Kidney epithelial cell (primary cell): ENCODE data around the gene TVP23C. TPM values are rescaled to one million over a fixed set of nuclear protein-coding genes. Genes with fewer than 3 reads are reported as not detected.

ENCODE experiments used
- DNase-seq: peaks from one replicate; pipeline ENCODE4 v3.0.0-alpha.2; 2010; ENCODE audit warnings: low read depth
- H3K27me3 ChIP-seq: 2 replicates; pipeline ENCODE4 v1.6.0; 2011; ENCODE audit warnings: low read length; ENCODE audit not compliant: control insufficient read depth, insufficient read depth
- H3K36me3 ChIP-seq: 2 replicates; pipeline ENCODE4 v1.5.1; 2011; ENCODE audit warnings: low read length; ENCODE audit not compliant: control insufficient read depth, insufficient read depth
- H3K4me3 ChIP-seq: 2 replicates; pipeline ENCODE4 v1.5.1; 2011; ENCODE audit warnings: low read depth, mild to moderate bottlenecking, control low read depth, low read length
- CTCF ChIP-seq: IDR thresholded peaks from 2 replicates; pipeline ENCODE4 v1.5.1; 2011; ENCODE audit warnings: mild to moderate bottlenecking, moderate library complexity, low read length, control low read depth, inconsistent platforms; ENCODE audit not compliant: insufficient read depth, poor library complexity, severe bottlenecking
- total RNA-seq: library from RNA; depleted of rRNA; stranded (reverse); fragments of >200 nt; gene quantifications from 2 replicates; pipeline ENCODE4 v1.2.3, GENCODE V29; 2015

Gene TVP23C
- total RNA-seq, 1 donor from 2014 or later = 8.1 TPM

GRCh38 chr17:15480204-15480603, 83.1 kb downstream of the TVP23C start:
- no peaks in the 10 kb centered on the region for H3K36me3 ChIP-seq
- no peaks in the 10 kb centered on the region for H3K27me3 ChIP-seq
- no peak overlapping the region for H3K4me3 ChIP-seq
- no peak for TF ChIP-seq CTCF
- no peak for DNase-seq

- Histone ChIP-seq H3K27me3 (no peaks in the 10 kb centered on the region), H3K4me3 (no peak overlapping the region), H3K36me3 (no peaks in the 10 kb centered on the region)
- no peak for TF ChIP-seq CTCF
- DNase-seq = no peak
These were observed 83.6 kb downstream of the TVP23C start for GRCh38 chr17:15479703-15480102.

- no peak for DNase-seq
- no peak for TF ChIP-seq CTCF
- Histone ChIP-seq H3K36me3 (no peaks in the 10 kb centered on the region), H3K4me3 (no peak overlapping the region), H3K27me3 (no peaks in the 10 kb centered on the region)
These were observed 84.4 kb downstream of the TVP23C start for GRCh38 chr17:15478845-15479244.

DNA sequence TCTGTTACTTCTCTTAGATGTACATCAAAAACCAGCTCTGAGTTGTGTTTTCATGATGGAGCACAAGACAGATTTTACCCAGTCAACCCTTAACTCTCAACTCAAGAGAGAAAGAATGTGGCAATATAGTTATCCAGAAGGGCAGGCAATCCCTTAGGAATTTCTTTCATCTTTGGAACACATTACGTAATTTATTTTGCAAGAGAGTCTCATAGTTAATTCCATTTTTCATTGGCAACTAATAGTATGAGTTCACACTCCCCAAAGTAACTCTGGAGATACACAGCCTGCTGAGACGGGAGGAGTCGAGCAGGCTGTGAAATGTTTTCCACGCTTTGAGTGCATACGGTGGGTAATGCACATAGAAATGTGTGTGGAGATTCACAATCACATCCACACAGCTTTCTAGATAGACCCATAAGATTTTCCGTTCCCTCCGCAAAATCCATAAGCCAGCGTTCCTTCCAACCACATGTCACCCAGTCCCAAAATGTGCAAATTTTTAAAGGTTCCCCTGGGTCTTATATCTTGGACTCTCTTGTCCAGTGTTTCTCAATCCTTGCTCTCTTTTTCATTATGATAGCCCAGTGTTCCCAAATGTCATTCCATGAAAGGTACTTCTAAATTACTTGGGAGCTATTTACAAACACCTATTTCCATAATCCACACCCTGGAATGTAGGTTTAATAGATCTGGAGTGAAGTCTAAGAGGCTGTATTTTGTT, 87.5 kb downstream of the TVP23C start:
- H3K27me3 ChIP-seq = no peaks in the 10 kb centered on the region
- DNase-seq = no peak
- TF ChIP-seq CTCF = no peak
- H3K36me3 ChIP-seq = no peaks in the 10 kb centered on the region
- H3K4me3 ChIP-seq = no peak overlapping the region

GRCh38 chr17:15472891-15473290, 90.4 kb downstream of the TVP23C start:
- Histone ChIP-seq H3K4me3 (no peak overlapping the region), H3K36me3 (no peaks in the 10 kb centered on the region), H3K27me3 (no peaks in the 10 kb centered on the region)
- DNase-seq = no peak
- TF ChIP-seq CTCF = no peak

DNA sequence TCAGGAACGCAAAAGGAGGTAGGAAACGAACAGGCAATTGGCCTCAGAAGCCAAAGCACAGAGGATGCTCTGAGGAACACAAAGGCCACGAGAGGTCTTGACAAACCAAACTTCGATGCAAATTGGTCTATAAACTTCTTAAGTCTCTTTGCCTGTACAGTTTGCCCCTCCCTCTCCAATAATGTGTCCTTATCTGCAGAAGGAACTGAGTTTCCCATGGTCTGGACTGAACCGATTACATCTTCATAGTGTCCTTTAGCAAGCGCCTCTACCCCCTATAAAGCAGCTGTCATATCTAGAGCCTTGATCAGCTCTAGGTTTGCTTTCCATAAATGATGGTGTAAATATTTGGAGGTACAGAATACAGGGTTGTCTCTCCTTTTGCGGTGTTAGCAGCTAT, 92.7 kb downstream of the TVP23C start:
- TF ChIP-seq CTCF = no peak
- no peaks in the 10 kb centered on the region for H3K36me3 ChIP-seq
- no peak for DNase-seq
- H3K27me3 ChIP-seq = no peaks in the 10 kb centered on the region
- H3K4me3 ChIP-seq = no peak overlapping the region
